ENCODE results near the gene NOP9.

Gene NOP9

GRCh38 chr14:24325041-24325530, 25.4 kb downstream of the NOP9 start:
- Histone ChIP-seq H2AFZ (ENCODE audit: low read length) (no peak overlapping the region), H3K9me2 (ENCODE audit: low read depth, low read length) (no peaks in the 10 kb centered on the region), H3K27ac (ENCODE audit: low read depth, low read length, poor library complexity, severe bottlenecking) (no peak overlapping the region), H3F3A (ENCODE audit: insufficient read depth, low read length) (no peaks in the 10 kb centered on the region), H3K36me3 (ENCODE audit: insufficient read depth, low read length) (no peaks in the 10 kb centered on the region), H3K4me2 (ENCODE audit: low read length) (no peak overlapping the region), H3K4me3 (ENCODE audit: low read depth, low read length, poor library complexity, severe bottlenecking) (no peak overlapping the region), H3K9ac (ENCODE audit: low read length) (no peak overlapping the region), H3K79me2 (ENCODE audit: insufficient read depth, low read length) (no peaks in the 10 kb centered on the region), H3K4me1 (ENCODE audit: insufficient read depth, low read length, severe bottlenecking) (no peaks in the 10 kb centered on the region), H3K27me3 (ENCODE audit: insufficient read depth, low read length) (peaks cover 5% of the 10 kb centered on the region; the same call in 1 of the 2 replicates), H4K20me1 (ENCODE audit: insufficient read depth, low read length) (no peaks in the 10 kb centered on the region), H3K9me3 (ENCODE audit: low read length) (no peaks in the 10 kb centered on the region)
- TF ChIP-seq CTCF (IDR thresholded peaks at IDR 0.05; ENCODE audit: low read length) (no peak), EZH2 (IDR thresholded peaks at IDR 0.05; ENCODE audit: borderline replicate concordance, low read length) (no peak)

- no peaks in the 10 kb centered on the region for H3K9me2 ChIP-seq (ENCODE audit: low read depth, low read length)
- no peak overlapping the region for H3K27ac ChIP-seq (ENCODE audit: low read depth, low read length, poor library complexity, severe bottlenecking)
- peaks cover 6% of the 10 kb centered on the region; the same call in 1 of the 2 replicates for H3K27me3 ChIP-seq (ENCODE audit: insufficient read depth, low read length)
- no peak overlapping the region for H3K4me3 ChIP-seq (ENCODE audit: low read depth, low read length, poor library complexity, severe bottlenecking)
- H3K36me3 ChIP-seq (ENCODE audit: insufficient read depth, low read length) = no peaks in the 10 kb centered on the region
- no peaks in the 10 kb centered on the region for H3F3A ChIP-seq (ENCODE audit: insufficient read depth, low read length)
- no peaks in the 10 kb centered on the region for H3K4me1 ChIP-seq (ENCODE audit: insufficient read depth, low read length, severe bottlenecking)
- H3K79me2 ChIP-seq (ENCODE audit: insufficient read depth, low read length) = no peaks in the 10 kb centered on the region
- no peak overlapping the region for H3K9ac ChIP-seq (ENCODE audit: low read length)
- H2AFZ ChIP-seq (ENCODE audit: low read length) = no peak overlapping the region
- H3K4me2 ChIP-seq (ENCODE audit: low read length) = no peak overlapping the region
- H4K20me1 ChIP-seq (ENCODE audit: insufficient read depth, low read length) = no peaks in the 10 kb centered on the region
- no peaks in the 10 kb centered on the region for H3K9me3 ChIP-seq (ENCODE audit: low read length)
- TF ChIP-seq EZH2 (IDR thresholded peaks at IDR 0.05; ENCODE audit: borderline replicate concordance, low read length) = no peak
- no peak for TF ChIP-seq CTCF (IDR thresholded peaks at IDR 0.05; ENCODE audit: low read length)
These were observed 26.3 kb downstream of the NOP9 start for GRCh38 chr14:24325963-24326362.

GRCh38 chr14:24327303-24327702, 27.7 kb downstream of the NOP9 start:
- Histone ChIP-seq H3K79me2 (ENCODE audit: insufficient read depth, low read length) (no peaks in the 10 kb centered on the region), H3K27me3 (ENCODE audit: insufficient read depth, low read length) (peaks cover 10% of the 10 kb centered on the region; the same call in 1 of the 2 replicates), H3K27ac (ENCODE audit: low read depth, low read length, poor library complexity, severe bottlenecking) (no peak overlapping the region), H3K4me2 (ENCODE audit: low read length) (no peak overlapping the region), H3K36me3 (ENCODE audit: insufficient read depth, low read length) (no peaks in the 10 kb centered on the region), H2AFZ (ENCODE audit: low read length) (no peak overlapping the region), H4K20me1 (ENCODE audit: insufficient read depth, low read length) (no peaks in the 10 kb centered on the region), H3K4me1 (ENCODE audit: insufficient read depth, low read length, severe bottlenecking) (peaks cover 7% of the 10 kb centered on the region), H3F3A (ENCODE audit: insufficient read depth, low read length) (no peaks in the 10 kb centered on the region), H3K9ac (ENCODE audit: low read length) (no peak overlapping the region), H3K9me2 (ENCODE audit: low read depth, low read length) (no peaks in the 10 kb centered on the region), H3K9me3 (ENCODE audit: low read length) (no peaks in the 10 kb centered on the region), H3K4me3 (ENCODE audit: low read depth, low read length, poor library complexity, severe bottlenecking) (no peak overlapping the region)
- TF ChIP-seq EZH2 (IDR thresholded peaks at IDR 0.05; ENCODE audit: borderline replicate concordance, low read length) (no peak), CTCF (IDR thresholded peaks at IDR 0.05; ENCODE audit: low read length) (no peak)
